CD4-positive, alpha-beta memory T cell (primary cell): ENCODE results near the gene NOVA1. TPM values are rescaled to one million over a fixed set of nuclear protein-coding genes. Genes with fewer than 3 reads are reported as not detected.

Source experiments
- CTCF ChIA-PET: fragments of 350-600 bp; sonication (Branson Sonifier 250); formaldehyde crosslinking; loops from one replicate; lab custom pipeline; 2021; ENCODE audit warnings: inconsistent platforms; ENCODE audit not compliant: partially characterized antibody; lab: Charles Lee
- POLR2A ChIA-PET: fragments of 350-600 bp; sonication (Branson Sonifier 250); formaldehyde crosslinking; loops from one replicate; lab custom pipeline; 2021; ENCODE audit not compliant: partially characterized antibody; lab: Charles Lee
- DNase-seq, 5 donors: peaks; one replicate each; pipeline versions ENCODE4 v3.0.0 to v3.0.0-alpha.2; 2020 to 2022; ENCODE audit warnings: mixed read lengths in 1 of 5
- H3K27ac ChIP-seq: one replicate; pipeline ENCODE4 v1.7.0; 2013; ENCODE audit warnings: low read depth, low read length
- H3K27me3 ChIP-seq: 2 replicates; pipeline ENCODE4 v1.7.0; 2013; ENCODE audit warnings: mild to moderate bottlenecking, low read length, moderate library complexity; ENCODE audit not compliant: insufficient read depth
- H3K36me3 ChIP-seq: 2 replicates; pipeline ENCODE4 v1.7.0; 2013; ENCODE audit warnings: mild to moderate bottlenecking, low read length, moderate library complexity; ENCODE audit not compliant: insufficient read depth
- H3K4me1 ChIP-seq: 2 replicates; pipeline ENCODE4 v1.7.0; 2013; ENCODE audit warnings: mild to moderate bottlenecking, low read length, moderate library complexity; ENCODE audit not compliant: insufficient read depth
- H3K4me3 ChIP-seq, 2 donors: one replicate each; pipeline ENCODE4 v1.7.0; 2013; ENCODE audit warnings: low read length in 2 of 2, mild to moderate bottlenecking in 1 of 2
- H3K9me3 ChIP-seq, 2 donors: one replicate each; pipeline ENCODE4 v1.7.0; 2013; ENCODE audit warnings: low read length in 2 of 2, control low read depth in 1 of 2; ENCODE audit not compliant: control insufficient read depth in 1 of 2
- H3K27ac Mint-ChIP-seq, 7 donors: one replicate each; pipeline ENCODE4 v1.8.0; 2020 to 2021; ENCODE audit warnings: mixed read lengths in 7 of 7, mild to moderate bottlenecking in 6 of 7, inconsistent platforms in 3 of 7, moderate library complexity in 3 of 7
- H3K27me3 Mint-ChIP-seq, 2 donors: one replicate each; pipeline ENCODE4 v1.8.0; 2020 to 2021; ENCODE audit warnings: mixed read lengths in 2 of 2
- H3K36me3 Mint-ChIP-seq, 2 donors: one replicate each; pipeline ENCODE4 v1.8.0; 2020 to 2021; ENCODE audit warnings: mixed read lengths in 2 of 2, inconsistent platforms in 1 of 2, mild to moderate bottlenecking in 1 of 2
- H3K4me1 Mint-ChIP-seq, 4 donors: one replicate each; pipeline ENCODE4 v1.8.0; 2020 to 2021; ENCODE audit warnings: mixed read lengths in 4 of 4, mild to moderate bottlenecking in 1 of 4
- H3K4me3 Mint-ChIP-seq, 8 donors: one replicate each; pipeline ENCODE4 v1.8.0; 2020 to 2021; ENCODE audit warnings: mixed read lengths in 8 of 8, mild to moderate bottlenecking in 7 of 8, moderate library complexity in 6 of 8, inconsistent platforms in 3 of 8
- H3K9me3 Mint-ChIP-seq, 8 donors: one replicate each; pipeline ENCODE4 v1.8.0; 2020 to 2021; ENCODE audit warnings: mixed read lengths in 8 of 8, mild to moderate bottlenecking in 5 of 8, inconsistent platforms in 3 of 8, moderate library complexity in 1 of 8
- intact Hi-C: fragments of 100-400 bp; cut with micrococcal nuclease; formaldehyde crosslinking; loops from one replicate; pipeline ENCODE4 v1.15.1; 2023
- polyA plus RNA-seq, 2 donors: library from polyadenylated mRNA; unstranded; fragments of 300-500 nt; fragmentation: Illumina TruSeq; gene quantifications; one replicate each; pipeline ENCODE4 v1.2.3, GENCODE V29; 2021
- total RNA-seq, 2 experiments: library from RNA; stranded (reverse); gene quantifications; one replicate each; pipeline ENCODE4 v1.2.3, GENCODE V29; 2021

The NOVA1 gene
- total and polyA plus RNA-seq, 4 experiments from 2014 or later: not detected

DNA sequence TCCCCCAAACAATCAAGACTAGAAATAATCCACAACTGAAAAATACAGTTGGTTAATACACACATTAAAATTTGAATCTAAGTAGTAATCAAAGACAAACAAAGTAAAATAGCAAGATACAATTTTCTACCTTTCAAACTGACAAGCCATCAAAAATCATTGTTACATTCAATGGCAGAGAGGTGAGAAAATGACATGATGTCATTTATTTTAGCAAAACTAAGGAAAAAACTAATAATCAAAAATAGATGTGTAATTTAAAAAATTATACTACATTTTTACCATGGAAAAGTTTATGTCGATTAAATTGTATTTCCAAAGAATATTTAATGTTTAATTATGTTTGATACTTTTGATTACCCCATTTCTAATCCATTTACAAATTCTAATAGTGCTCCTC is 59.7 kb downstream of the NOVA1 start:
- ChIA-PET POLR2A (no interaction called here), CTCF (no interaction called here)
- Mint-ChIP-seq H3K27ac (no peak overlapping the region), H3K36me3 (no peaks in the 10 kb centered on the region), H3K27me3 (no peaks in the 10 kb centered on the region), H3K9me3 (peaks cover 0 to 19% (median 14%) of the 10 kb centered on the region in 8 donors), H3K4me1 (no peaks in the 10 kb centered on the region), H3K4me3 (no peak overlapping the region)
- DNase-seq: no peak
- Histone ChIP-seq H3K4me1 (no peaks in the 10 kb centered on the region), H3K4me3 (no peak overlapping the region), H3K36me3 (no peaks in the 10 kb centered on the region), H3K9me3 (peaks cover 0 to 5% of the 10 kb centered on the region in 2 donors), H3K27me3 (no peaks in the 10 kb centered on the region), H3K27ac (no peak overlapping the region)
- intact Hi-C loops: no loop called here

DNA sequence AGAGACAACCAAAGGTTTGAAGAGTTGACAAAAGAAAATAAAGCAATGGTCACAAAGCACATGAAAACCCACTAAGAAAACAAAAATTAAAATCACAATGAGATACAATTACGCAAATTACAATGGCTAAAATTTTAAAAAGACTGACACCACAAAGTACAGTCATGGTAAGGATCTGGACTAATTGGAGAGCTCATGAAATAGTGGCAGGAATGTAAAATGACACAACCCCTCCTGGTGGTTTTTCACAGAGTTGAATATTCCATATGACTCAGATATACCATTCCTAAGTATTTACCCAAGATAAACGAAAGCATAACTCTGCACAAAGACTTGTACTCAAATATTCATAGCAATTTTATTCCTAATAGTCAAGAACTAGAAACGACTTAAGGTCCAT is 65.9 kb downstream of the NOVA1 start:
- Mint-ChIP-seq H3K27ac (no peak overlapping the region), H3K4me3 (no peak overlapping the region), H3K9me3 (peaks cover 0 to 41% (median 12%) of the 10 kb centered on the region in 8 donors), H3K36me3 (no peaks in the 10 kb centered on the region), H3K27me3 (no peaks in the 10 kb centered on the region), H3K4me1 (no peaks in the 10 kb centered on the region)
- Histone ChIP-seq H3K27ac (no peak overlapping the region), H3K27me3 (no peaks in the 10 kb centered on the region), H3K9me3 (peaks cover 0 to 3% of the 10 kb centered on the region in 2 donors), H3K36me3 (no peaks in the 10 kb centered on the region), H3K4me1 (no peaks in the 10 kb centered on the region), H3K4me3 (no peak overlapping the region)
- ChIA-PET CTCF (no interaction called here), POLR2A (no interaction called here)
- intact Hi-C loops: no loop called here
- DNase-seq: no peak

DNA sequence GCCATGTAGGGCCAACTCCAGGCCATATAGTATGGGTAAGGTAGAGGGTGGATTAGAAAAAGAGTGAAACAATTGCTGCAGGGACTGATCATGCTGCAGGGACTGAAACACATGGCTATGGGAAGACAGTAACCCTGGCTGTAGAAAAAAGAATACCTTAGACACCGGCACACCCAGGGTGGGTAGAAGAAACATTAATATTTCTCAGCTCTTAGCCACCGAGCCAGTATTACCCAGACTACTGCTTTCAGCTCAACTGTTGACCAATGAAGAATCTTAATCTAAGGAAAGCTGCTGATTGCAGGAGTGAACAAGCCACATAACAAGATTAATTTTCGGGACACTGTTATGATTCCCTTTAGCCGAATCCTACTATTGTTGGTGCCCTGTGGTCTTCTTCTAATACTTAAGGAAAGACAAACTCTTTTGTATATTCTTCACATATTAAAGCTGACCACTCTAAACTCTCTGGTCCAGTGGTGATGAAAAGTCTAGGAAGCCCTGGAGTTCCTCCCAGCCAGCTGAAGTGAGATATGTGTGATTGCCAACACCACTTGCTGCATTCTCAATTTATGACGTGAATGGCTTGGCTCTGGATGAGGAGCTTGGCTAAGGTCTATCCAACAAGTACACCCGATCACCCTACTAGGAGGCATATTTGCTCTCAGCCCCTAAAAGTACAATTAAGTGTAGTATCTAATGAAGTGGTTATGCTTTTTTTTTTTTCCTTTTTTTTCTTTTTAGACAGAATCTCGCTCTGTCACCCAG is 69.2 kb downstream of the NOVA1 start:
- Histone ChIP-seq H3K27ac (no peak overlapping the region), H3K36me3 (no peaks in the 10 kb centered on the region), H3K4me1 (no peaks in the 10 kb centered on the region), H3K27me3 (no peaks in the 10 kb centered on the region), H3K9me3 (peaks cover 0 to 3% of the 10 kb centered on the region in 2 donors), H3K4me3 (no peak overlapping the region)
- CTCF ChIA-PET: no interaction called here
- intact Hi-C loops: no loop called here
- no peaks in the 10 kb centered on the region for H3K4me1 Mint-ChIP-seq
- H3K4me3 Mint-ChIP-seq: no peak overlapping the region
- H3K27me3 Mint-ChIP-seq: no peaks in the 10 kb centered on the region
- no peak for DNase-seq
- no peak overlapping the region for H3K27ac Mint-ChIP-seq
- peaks cover 5 to 43% (median 10%) of the 10 kb centered on the region in 8 donors for H3K9me3 Mint-ChIP-seq
- POLR2A ChIA-PET: no interaction called here
- no peaks in the 10 kb centered on the region for H3K36me3 Mint-ChIP-seq

DNA sequence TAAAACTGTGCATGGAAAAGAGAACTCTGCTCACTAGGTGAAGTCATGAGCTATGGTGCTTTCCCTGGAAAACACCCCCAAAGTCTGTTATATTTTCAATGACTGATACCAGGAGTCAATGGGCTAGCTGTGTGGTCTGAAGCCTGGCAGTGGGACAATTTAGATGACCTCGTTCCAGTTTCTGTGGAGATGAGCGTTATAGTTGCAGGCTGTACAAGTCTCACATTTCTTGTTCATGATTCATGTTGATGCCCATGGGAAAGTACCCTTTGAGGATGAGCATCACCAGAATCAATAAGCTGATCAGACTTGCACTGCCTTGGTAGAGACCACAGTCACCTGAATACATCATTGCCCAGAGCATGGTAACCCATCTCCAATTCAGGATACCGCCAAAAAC is 70.7 kb downstream of the NOVA1 start:
- Histone ChIP-seq H3K27me3 (no peaks in the 10 kb centered on the region), H3K36me3 (no peaks in the 10 kb centered on the region), H3K4me3 (no peak overlapping the region), H3K9me3 (peaks cover 0 to 3% of the 10 kb centered on the region in 2 donors), H3K4me1 (no peaks in the 10 kb centered on the region), H3K27ac (no peak overlapping the region)
- H3K4me1 Mint-ChIP-seq: no peaks in the 10 kb centered on the region
- intact Hi-C loops: no loop called here
- DNase-seq: no peak
- POLR2A ChIA-PET: no interaction called here
- H3K4me3 Mint-ChIP-seq: no peak overlapping the region
- CTCF ChIA-PET: no interaction called here
- peaks cover 5 to 44% (median 10%) of the 10 kb centered on the region in 8 donors for H3K9me3 Mint-ChIP-seq
- no peaks in the 10 kb centered on the region for H3K36me3 Mint-ChIP-seq
- H3K27ac Mint-ChIP-seq: no peak overlapping the region
- H3K27me3 Mint-ChIP-seq: no peaks in the 10 kb centered on the region

DNA sequence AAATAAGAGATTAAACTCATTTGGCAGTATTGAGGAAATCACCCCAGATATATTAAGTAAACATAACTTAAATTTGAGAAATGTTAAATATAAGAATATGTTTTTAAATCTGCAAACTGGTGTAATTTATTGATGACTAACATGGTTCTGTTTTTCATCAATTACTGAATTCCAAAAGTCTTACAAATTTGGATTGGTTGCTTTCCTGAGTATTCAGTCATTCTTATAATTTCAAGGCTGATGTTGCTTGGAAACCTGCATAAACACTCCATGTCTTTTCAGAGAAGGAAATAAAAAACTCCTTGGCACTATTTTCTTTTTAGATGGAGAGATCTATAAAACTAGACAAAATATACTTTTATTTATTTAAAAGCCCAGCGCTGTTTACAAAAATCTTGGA is 71.7 kb downstream of the NOVA1 start:
- H3K9me3 Mint-ChIP-seq: peaks cover 5 to 39% (median 9%) of the 10 kb centered on the region in 8 donors
- ChIA-PET CTCF (no interaction called here), POLR2A (no interaction called here)
- H3K4me1 Mint-ChIP-seq: no peaks in the 10 kb centered on the region
- no peak for DNase-seq
- Histone ChIP-seq H3K9me3 (peaks cover 0 to 3% of the 10 kb centered on the region in 2 donors), H3K27ac (no peak overlapping the region), H3K4me1 (no peaks in the 10 kb centered on the region), H3K27me3 (no peaks in the 10 kb centered on the region), H3K4me3 (no peak overlapping the region), H3K36me3 (no peaks in the 10 kb centered on the region)
- no peak overlapping the region for H3K4me3 Mint-ChIP-seq
- H3K36me3 Mint-ChIP-seq: no peaks in the 10 kb centered on the region
- no peaks in the 10 kb centered on the region for H3K27me3 Mint-ChIP-seq
- intact Hi-C loops: no loop called here
- H3K27ac Mint-ChIP-seq: no peak overlapping the region

DNA sequence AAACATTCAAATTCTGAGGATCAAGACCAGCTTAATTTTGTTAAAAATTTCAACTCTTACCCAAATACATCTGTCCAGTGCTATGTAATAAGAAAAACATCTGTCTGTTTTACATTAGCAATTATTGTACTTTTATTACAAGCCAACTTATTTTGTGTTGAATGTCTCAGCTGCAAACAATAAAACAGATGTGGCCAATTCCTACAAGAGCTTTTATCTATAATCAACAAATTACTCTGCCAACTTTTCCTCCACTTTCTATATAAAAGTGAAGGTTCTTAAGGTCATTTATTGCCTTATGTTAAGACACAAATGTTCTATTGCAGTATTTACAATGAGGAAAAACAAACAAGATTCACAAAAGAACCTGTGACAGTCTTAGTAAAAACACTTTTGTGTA is 72.7 kb downstream of the NOVA1 start:
- Histone ChIP-seq H3K27me3 (no peaks in the 10 kb centered on the region), H3K9me3 (peaks cover 0 to 3% of the 10 kb centered on the region in 2 donors), H3K27ac (no peak overlapping the region), H3K4me1 (no peaks in the 10 kb centered on the region), H3K4me3 (no peak overlapping the region), H3K36me3 (no peaks in the 10 kb centered on the region)
- POLR2A ChIA-PET: no interaction called here
- no peak overlapping the region for H3K27ac Mint-ChIP-seq
- no peak overlapping the region for H3K4me3 Mint-ChIP-seq
- H3K9me3 Mint-ChIP-seq: peaks cover 3 to 28% (median 8%) of the 10 kb centered on the region in 8 donors
- H3K4me1 Mint-ChIP-seq: no peaks in the 10 kb centered on the region
- H3K36me3 Mint-ChIP-seq: no peaks in the 10 kb centered on the region
- CTCF ChIA-PET: no interaction called here
- intact Hi-C loops: no loop called here
- H3K27me3 Mint-ChIP-seq: no peaks in the 10 kb centered on the region
- no peak for DNase-seq

DNA sequence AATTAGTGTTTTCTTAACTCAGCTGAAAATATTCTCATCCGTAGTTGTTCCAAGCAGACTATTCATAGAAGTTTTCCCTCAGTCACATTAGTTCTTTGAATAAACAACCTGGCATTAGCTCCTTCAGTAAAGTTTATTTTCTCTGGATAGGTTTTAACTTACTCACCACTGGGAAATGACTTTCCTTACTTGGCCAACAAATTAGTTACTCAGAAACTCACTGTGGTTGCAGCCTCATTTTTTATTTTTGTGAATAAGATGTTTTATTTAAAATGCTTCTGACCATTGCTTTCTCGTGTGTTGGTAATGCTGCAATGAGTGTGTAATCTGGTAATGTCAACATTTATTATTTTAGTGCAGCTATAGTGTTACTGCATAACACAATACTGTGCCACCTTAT is 74.9 kb downstream of the NOVA1 start:
- intact Hi-C loops: no loop called here
- no peaks in the 10 kb centered on the region for H3K36me3 Mint-ChIP-seq
- H3K4me3 ChIP-seq: no peak overlapping the region
- POLR2A ChIA-PET: no interaction called here
- H3K27ac Mint-ChIP-seq: no peak overlapping the region
- H3K4me1 Mint-ChIP-seq: no peaks in the 10 kb centered on the region
- H3K9me3 Mint-ChIP-seq: peaks cover 0 to 28% (median 6%) of the 10 kb centered on the region in 8 donors
- H3K27ac ChIP-seq: no peak overlapping the region
- no peaks in the 10 kb centered on the region for H3K27me3 ChIP-seq
- no peaks in the 10 kb centered on the region for H3K27me3 Mint-ChIP-seq
- no peaks in the 10 kb centered on the region for H3K36me3 ChIP-seq
- DNase-seq: no peak
- no peaks in the 10 kb centered on the region for H3K4me1 ChIP-seq
- CTCF ChIA-PET: no interaction called here
- H3K4me3 Mint-ChIP-seq: no peak overlapping the region
- no peaks in the 10 kb centered on the region for H3K9me3 ChIP-seq
